Activated CD4-positive, alpha-beta T cell treated with anti-CD3 and anti-CD28 coated beads, Interleukin-2, amount 50 U/mL, for 16 hours (primary cell): Measurements from ENCODE around the gene PLA2G4A.

ENCODE experiments used
- DNase-seq: peaks from one replicate; pipeline ENCODE4 v3.0.0-alpha.2; 2020

The PLA2G4A gene

GRCh38 chr1:186834399-186834958 is 5.7 kb downstream of the PLA2G4A start:
- no peak for DNase-seq

GRCh38 chr1:186835448-186835847 is 6.7 kb downstream of the PLA2G4A start:
- no peak for DNase-seq

DNA sequence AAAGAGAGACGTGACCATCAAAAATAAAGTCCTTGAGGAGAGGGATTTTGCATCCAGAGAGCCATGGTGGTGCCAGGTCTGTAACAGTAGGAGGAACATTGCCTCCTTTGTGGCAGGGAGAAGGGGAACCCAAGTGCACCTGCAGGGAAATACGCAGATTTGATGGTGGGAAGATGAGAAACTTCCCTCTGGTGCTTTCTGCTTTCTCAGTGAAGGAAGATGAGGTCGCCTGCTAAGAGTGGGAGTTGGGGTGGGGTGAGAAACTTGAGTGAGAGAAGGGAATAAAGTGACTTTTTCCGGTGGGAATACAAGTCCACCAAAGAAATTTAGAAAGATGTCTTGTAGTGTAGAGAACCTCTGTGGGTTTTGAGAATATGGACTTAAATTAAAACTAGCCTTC is 9.1 kb downstream of the PLA2G4A start:
- DNase-seq = no peak

DNA sequence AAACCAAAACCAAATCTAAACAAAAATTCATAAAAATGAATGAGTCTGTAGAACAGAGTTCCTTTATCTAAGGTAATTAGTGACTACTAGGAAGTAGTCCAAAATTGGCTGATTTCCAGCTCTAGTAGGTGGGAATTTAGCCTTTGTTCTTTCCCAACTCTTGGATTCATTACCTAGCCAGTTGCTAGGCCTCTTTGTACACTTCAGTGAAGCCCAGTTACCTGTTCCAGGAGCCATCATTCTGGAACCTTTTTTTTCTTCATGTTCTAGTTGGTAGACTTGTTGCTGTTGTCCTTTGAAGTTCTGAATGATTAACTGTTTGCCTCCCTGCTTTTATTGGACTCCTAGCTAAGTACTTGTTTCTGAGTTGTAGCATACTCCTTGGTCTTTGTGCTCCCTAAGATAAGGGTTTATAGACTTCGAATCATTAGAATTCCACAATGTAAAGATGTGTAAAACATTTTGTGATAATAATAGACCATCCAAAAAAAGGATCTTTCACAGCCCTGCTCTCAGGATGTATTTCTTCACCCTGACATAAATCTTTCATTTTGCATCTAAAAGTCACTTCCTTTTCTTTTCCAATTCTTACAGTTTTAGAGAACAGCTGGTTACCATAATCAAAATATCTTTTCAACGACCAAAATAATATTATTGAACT is 9.8 kb downstream of the PLA2G4A start:
- DNase-seq = no peak

- DNase-seq = no peak
These were observed 10.3 kb downstream of the PLA2G4A start for GRCh38 chr1:186839041-186839400.

- DNase-seq = no peak
These were observed 12.8 kb downstream of the PLA2G4A start for GRCh38 chr1:186841599-186841998.

DNA sequence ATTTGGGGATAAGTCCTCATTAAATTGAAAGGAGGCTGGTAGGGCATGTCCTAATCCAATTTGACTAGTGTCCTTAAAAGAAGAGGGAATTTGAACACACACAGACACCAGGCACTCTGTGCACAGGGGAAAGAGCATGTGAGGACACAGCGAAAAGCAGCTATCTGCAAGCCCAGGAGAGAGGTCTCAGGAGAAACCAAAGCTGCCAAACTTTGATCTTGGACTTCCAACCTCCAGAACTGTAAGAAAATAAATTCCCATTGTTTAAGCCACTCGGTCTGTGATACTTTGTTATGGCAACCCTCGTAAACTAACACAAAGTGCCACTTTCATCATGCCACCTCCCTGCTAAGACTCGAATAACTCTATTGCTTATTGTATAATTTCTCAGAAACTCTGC is 13.8 kb downstream of the PLA2G4A start:
- no peak for DNase-seq

GRCh38 chr1:186843226-186843625 is 14.5 kb downstream of the PLA2G4A start:
- DNase-seq = no peak

DNA sequence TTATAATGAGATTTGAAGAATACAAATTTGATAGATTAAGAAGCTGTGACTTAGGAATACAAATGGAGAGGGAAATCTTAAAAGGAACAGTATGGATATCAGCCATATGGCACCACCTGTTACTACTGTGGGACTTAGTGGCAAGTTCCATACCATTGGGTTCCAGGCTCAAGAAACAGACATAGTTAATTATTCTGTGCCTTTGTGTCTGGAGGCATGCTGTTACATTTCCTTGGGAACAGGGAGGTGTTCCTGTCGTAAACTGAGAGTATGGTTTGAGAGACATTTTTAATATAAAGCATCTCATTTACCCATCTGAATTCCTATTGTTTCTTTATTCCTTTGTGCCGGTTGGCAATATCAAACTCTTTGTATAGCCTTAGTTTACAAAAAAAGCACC is 15.2 kb downstream of the PLA2G4A start:
- DNase-seq = no peak

- DNase-seq = no peak
These were observed 16.9 kb downstream of the PLA2G4A start for GRCh38 chr1:186845576-186846210.

- DNase-seq = no peak
These were observed 19.9 kb downstream of the PLA2G4A start for GRCh38 chr1:186848509-186849130.

GRCh38 chr1:186849271-186849671 is 20.5 kb downstream of the PLA2G4A start:
- no peak for DNase-seq

DNA sequence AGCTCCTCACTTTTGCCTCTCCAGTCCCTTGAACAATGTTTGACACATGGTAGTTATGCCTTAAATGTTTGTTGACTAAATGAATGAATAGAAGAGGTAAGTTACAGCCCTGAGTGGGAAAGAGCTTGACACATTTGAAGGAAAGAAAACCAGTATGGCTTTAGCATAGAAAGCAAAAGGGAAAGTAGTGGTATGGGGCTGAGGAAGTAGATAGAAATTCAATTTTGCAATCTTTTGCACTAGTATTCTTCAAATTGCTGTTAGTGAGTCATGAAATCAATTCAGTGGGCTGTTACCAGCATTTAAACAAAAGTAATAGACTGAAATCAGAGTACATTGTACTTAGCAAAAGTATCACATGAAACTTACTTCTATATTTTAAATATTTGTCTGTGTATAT is 21.1 kb downstream of the PLA2G4A start:
- no peak for DNase-seq

DNA sequence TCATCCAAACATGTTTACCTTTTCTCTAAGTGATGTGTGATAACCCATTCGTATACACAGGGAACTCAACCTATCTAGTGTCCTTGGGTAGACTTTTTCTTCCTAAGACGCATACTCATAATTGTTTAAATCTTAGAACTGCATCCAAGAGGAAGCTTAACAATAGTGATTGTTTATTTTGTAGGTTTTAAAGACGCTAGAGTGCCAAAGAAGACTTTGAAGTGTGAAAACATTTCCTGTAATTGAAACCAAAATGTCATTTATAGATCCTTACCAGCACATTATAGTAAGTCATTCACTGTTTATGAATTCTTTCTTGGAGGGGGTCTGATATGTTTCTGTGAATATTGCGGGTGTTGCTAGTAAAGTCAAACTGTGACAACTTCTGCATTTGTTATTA is 25.4 kb downstream of the PLA2G4A start:
- DNase-seq = no peak

- no peak for DNase-seq
These were observed 30.2 kb downstream of the PLA2G4A start for GRCh38 chr1:186858923-186859322.

DNA sequence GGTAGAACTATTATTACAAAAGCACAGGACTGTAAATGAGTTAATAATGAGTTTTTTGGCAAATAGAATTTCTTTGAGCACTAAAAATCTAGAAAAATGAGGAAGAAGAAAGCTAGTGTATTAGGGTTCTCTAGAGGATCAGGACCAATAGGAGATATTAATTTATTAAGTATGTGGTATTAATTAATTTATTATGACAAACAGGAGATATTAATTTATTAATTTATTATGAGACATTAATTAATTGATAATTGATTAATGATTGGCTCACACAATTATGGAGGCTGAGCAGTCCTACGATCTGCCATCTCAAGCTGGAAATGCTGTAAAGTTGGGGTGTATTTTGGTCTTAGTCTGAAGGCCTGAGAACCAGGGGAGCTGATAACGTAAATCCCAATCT is 31.2 kb downstream of the PLA2G4A start:
- no peak for DNase-seq

DNA sequence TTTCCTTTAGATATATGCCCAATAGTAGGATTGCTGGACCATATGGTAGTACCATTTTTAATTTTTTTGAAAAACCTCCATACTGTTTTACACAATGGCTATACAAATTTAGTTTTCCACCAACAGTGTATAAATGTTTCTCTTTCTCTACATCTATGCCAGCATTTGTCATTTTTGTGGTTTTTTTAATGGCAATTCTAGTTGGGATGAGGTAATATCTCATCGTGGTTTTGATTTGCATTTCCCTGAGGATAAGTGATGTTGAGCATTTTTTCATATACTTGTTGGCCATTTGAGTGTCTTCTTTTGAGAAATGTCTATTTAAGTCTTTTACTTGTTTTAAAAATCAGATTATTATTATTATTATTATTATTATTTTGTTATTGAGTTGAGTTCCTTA is 35.5 kb downstream of the PLA2G4A start:
- DNase-seq = no peak

DNA sequence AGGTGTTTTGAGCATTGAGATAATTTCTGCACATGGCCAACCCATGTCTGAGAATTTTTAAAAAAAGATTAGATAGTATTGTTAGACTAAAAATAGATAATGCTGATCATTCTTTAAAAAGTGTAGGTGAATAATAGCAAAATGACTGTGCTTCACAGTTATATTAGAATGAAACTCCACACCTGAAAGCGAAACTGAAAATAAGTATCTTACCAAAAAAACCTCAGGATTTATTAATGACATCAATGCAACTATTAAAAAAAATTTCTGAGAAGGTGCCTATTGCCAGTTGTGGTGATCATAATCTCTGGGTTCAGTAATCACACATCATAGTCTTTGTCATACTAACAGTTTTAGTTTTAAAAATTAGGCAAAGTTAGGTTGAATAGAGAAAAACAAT is 36.5 kb downstream of the PLA2G4A start:
- peak; percentile 18 for DNase-seq

- DNase-seq = peak; percentile 1
These were observed 37.1 kb downstream of the PLA2G4A start for GRCh38 chr1:186865857-186866256.

- no peak for DNase-seq
These were observed 40.9 kb downstream of the PLA2G4A start for GRCh38 chr1:186869526-186870228.

GRCh38 chr1:186871784-186872183 is 43.0 kb downstream of the PLA2G4A start:
- no peak for DNase-seq

DNA sequence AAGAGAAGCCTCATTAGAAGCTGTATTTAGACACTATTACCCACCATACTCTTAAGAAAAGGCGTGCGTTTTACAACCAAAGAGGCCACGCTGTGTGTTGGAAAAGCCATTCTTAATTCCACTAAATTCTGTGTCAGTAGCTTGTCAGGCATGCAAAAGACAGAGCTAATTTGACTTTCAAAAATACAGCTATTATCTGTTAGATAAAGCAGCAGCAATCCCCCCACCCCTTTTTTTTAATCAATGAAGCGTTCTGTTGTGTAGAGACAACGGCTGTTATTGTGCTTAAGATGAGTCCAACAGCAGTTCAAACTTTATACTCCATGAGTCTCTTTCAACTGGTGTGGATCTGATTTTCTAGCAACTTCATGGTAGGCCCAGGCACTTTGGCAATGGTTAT is 43.5 kb downstream of the PLA2G4A start:
- DNase-seq = no peak

GRCh38 chr1:186873687-186874086 is 44.9 kb downstream of the PLA2G4A start:
- DNase-seq = no peak
